Activated CD8-positive, alpha-beta memory T cell treated with anti-CD3 and anti-CD28 coated beads for 4 hours (primary cell): Measurements from ENCODE around the gene GTF2H1.
"Not testable (repeated sequence)": the region's sequence is repeated elsewhere in the genome, so short reads cannot be mapped to it uniquely, and the experiment has no call there.

Experiments
- DNase-seq, 2 donors: peaks; one replicate each; pipeline ENCODE4 v3.0.0-alpha.2; 2020; ENCODE audit warnings: low read depth in 2 of 2

GTF2H1 gene

DNA sequence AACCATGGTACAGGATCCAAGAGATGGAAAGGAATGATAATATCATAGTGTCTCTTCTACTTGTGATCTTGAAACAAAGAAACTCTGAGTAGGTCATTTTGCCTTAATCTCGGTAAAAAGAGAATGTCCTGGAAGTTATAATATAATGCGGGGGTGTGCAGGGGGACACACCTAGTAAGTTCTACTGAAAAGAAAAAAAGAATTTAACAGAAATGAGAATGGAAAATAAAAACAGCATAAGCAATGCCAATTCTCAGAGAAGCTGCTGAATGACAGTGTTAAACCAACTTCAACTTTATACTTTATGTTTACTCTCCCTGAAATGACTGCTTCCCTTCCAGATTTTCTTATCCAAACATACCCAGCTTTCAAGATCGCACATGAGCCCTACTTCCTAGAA, 2.5 kb upstream of the GTF2H1 start:
- no peak for DNase-seq

- no peak for DNase-seq
These were observed 1.8 kb upstream of the GTF2H1 start for GRCh38 chr11:18320617-18321016.

DNA sequence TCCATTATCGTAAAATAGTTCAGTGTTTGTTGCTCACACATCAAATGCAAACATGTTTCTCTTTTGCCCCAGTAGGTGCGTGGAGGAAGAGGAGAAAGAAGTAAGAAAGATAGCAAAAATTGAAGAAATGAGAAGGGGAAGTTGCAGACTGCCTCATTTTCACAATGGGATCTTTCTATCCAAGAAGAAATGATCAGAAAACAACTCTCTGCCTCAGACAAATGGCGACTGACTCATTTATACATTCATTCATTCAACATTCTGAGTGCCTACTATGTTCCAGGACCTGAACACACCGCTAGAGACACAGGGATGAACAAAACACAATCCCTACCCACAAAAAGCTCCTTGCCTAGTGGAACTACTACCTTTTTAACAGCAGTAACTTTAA, 794 bp upstream of the GTF2H1 start:
- no peak for DNase-seq

DNA sequence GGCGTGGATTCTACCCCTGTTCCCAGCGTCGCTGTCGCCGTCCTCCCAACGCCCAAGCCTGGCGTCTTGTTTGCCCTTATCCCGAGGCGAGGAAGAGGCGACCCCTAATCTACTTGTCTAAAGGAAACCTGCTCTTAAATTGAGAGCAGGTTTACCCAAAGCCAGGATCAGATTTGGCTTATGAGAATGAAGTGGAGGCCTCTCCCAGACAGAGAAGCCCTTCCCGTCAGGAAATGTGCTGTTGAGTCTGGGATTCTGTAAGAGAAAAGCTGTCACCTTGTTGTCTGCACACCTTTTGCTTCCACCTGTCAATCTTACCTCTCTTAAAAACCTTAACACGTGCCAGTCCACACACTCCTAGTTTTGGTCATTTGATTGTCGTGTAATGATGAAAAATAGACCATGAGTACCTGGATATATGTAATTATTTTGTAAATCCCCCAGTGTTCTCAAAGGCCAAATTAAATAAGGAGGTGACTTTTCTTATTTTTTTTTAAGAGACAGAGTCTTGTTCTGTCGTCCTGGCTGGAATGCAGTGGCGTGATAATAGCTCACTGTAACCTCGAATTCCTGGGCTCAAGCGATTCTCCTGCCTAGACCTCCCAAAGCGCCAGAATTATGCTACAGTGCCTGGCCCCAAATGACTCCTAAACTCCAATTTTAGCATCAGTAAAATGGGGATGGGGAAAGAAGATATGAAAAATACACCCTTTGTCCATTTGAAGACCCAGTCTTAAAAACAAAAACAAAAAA, 627 bp downstream of the GTF2H1 start:
- DNase-seq: no peak

- DNase-seq: not testable (repeated sequence)
These were observed 1.5 kb downstream of the GTF2H1 start for GRCh38 chr11:18323881-18324280.

DNA sequence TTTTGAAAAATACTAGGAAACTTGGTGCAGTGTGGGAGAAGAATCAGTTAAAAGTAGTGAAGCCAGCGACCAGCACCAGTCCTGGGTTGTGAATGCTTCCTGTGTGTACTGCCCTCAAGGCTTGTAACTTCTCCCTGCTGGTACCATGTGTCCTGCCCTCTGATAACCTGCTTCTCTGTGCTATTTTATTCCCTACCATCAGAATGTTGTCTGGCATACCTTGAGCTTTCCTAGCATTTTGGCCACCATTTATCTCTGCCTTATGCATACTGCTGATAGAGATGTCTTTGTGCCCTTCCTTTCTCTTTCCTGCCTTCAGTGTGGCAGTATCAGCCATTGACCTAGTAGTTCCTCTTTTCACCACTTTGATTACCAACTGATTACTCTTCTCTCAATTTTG, 2.0 kb downstream of the GTF2H1 start:
- DNase-seq: no peak

DNA sequence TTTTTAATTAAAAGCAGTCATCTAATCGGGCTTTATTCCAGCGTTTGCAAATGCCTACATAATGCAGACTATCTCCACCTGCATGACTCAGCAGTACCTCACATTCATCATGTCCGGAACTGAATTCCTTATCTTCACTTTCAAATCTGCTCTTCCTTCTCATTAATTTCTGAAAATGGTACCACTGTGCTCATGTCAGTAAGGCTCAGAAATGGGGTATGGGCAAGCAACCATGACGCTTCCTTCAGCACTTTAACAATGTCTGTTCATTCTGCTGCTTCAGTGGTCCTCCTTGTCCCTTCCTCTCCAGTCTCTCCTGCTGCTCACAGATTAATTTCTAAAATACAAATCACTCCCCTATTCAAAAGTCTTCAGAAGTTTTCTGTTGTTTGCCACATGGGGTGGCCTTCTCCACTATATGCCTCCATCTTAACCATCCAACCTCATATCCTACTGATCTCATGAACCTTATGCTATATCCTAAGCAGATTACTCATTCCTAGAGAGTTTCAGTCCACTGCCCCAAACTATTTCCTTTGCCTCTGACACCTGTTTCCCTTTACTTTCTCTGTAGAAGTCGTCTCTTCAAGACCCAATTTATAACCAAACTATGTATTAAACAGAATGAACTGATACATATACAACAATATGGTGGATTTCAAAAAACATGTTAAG, 7.0 kb downstream of the GTF2H1 start:
- no peak for DNase-seq

DNA sequence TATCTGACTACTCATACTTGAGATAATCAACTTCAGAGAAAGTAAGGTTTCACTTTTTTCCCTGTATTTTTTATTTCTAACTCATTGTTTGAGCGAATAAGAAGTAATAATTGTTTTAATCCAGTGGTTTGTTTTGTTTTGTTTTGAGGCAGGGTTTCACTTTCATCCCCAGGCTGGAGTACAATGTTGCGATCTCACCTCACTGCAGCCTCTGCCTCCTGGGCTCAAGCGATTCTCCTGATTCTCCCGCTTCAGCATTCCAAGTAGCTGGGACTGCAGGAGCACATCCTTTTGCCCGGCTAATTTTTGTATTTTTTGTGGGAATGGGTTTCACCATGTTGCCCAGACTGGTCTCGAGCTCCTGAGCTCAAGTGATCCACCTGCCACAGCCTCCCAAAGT, 8.6 kb downstream of the GTF2H1 start:
- no peak for DNase-seq

GRCh38 chr11:18332302-18332701, 9.9 kb downstream of the GTF2H1 start:
- no peak for DNase-seq

- DNase-seq: no peak
These were observed 10.5 kb downstream of the GTF2H1 start for GRCh38 chr11:18332891-18333290.

- no peak for DNase-seq
These were observed 25.2 kb downstream of the GTF2H1 start for GRCh38 chr11:18347471-18348125.

DNA sequence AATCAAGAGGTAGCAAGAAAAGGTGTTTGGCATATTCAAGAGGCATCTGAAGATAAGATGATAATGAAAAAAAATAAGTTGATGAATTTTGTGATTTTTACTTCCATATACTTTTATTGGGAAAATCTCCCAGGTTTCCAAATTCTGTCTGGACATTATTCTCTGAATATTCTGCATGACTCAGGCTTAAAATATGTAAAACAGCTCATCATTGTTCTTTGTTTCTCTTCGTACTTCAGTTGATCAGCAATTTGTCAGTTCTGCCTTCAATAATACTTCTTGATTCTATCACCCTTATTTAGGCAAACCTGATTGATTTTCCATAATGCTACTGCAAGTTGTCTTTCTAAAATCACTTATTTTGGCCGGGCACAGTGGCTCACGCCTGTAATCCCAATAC, 30.2 kb downstream of the GTF2H1 start:
- DNase-seq: no peak

DNA sequence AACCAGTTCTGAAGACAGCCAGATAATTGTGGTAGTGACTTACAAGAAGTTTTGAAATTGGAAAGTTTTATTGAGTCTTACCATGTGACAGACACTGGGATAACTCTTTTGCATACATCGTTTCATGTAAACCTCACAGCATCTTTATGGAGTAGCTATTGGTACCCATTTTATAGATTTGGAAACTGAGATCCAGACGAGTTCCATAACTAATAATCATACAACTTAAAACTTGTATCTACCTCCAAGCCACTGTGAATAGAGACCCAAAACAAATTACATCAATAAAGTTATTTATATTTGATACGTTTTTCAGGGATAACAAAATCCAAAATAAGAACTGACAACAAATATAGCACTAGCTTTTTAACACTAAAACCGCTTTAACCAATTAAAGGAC, 36.3 kb downstream of the GTF2H1 start:
- no peak for DNase-seq

GRCh38 chr11:18361154-18361553, 38.8 kb downstream of the GTF2H1 start:
- DNase-seq: no peak

DNA sequence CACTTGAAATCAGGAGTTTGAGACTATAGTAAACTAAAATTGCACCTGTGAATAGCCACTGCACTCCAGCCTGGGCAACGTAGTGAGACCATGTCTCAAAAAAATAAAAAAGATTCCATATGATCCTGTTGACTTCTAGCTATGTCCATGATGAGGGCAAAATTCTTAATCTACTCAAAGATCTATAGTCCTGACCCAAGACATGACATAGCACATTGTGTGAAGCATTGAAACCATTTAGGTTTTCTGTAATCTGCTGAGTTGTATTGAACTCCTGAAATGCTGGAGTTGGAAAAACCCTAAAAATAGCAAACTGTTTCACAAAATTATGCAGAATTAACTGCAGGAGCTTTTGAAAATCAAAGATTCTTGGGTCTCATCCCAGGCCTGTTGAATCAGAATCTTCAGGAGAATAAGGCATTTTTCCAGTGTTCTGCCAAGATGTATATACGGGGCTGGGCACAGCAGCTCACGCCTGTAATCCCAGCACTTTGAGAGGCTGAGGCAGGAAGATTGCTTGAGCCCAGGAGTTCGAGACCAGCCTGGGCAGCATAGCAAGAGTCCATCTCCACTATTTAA, 42.2 kb downstream of the GTF2H1 start:
- DNase-seq: no peak

- no peak for DNase-seq
These were observed 43.4 kb downstream of the GTF2H1 start for GRCh38 chr11:18365741-18366140.

DNA sequence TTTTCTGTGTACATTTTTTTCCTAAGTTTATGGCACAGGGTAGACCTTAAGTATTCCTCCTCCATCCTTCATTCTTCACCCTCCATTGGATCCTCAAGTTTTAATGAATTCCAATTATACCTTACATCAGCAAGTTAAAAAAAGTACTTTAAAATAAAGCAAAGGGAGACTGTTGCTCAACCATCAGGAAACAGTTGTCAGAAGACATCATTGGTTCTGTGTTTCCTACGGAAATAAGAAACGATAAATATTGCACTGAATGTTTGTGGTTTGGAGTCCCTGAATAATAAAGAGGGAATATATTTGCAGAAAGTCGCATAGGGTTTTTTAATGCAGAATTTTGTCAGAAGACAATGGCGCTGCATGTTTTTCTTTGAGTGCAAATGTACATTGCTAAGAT, 43.9 kb downstream of the GTF2H1 start:
- no peak for DNase-seq

- DNase-seq: no peak
These were observed 45.1 kb downstream of the GTF2H1 start for GRCh38 chr11:18367431-18367830.

- DNase-seq: no peak
These were observed 45.9 kb downstream of the GTF2H1 start for GRCh38 chr11:18368221-18368620.

- no peak for DNase-seq
These were observed 47.0 kb downstream of the GTF2H1 start for GRCh38 chr11:18369398-18369797.

DNA sequence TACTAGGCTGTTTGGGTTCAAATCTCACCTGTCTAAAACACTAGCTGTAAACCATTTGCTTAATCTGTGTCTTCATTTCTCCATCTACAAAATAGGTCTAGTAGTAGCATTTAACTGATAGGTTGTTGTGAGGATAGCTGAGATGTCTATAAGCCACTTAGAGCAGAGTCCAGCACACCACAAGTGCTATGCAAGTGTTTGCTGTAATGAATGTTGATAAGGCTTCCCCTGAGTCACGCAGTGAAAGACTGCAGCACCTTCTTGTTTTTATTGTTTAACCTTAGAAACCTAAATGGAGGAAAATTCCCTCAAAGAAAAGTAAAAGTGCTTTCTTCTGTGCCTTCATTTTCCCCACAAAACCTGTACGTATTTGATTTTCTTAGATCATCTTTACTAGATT, 48.9 kb downstream of the GTF2H1 start:
- no peak for DNase-seq

DNA sequence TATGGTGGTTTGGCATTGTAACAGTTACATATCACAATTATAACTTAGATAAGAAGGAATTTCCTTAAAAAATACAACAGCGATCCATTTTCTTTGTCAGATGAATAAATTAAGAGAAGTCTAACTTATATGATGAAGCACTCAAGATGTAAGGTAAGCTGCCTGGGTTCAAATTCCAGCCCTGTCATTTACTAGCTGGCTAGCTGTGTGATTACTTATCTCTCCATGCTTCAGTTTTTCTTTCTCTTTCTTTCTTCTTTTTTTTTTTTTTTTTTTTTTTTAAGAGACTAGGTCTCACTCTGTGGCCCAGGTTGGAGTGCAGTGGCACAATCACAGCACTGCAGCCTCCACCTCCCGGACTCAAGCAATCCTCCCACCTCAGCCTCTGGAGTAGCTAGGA, 49.8 kb downstream of the GTF2H1 start:
- DNase-seq: no peak

- DNase-seq: no peak
These were observed 52.6 kb downstream of the GTF2H1 start for GRCh38 chr11:18374956-18375355.
